Stimulated activated CD8-positive, alpha-beta memory T cell treated with anti-CD3 and anti-CD28 coated beads, Interleukin-12 subunit alpha, Interleukin-12 subunit beta, amount 100 ng/mL, for 1 hour (primary cell): ENCODE data around the gene GRK4.
"Not testable (repeated sequence)": the region's sequence is repeated elsewhere in the genome, so short reads cannot be mapped to it uniquely, and the experiment has no call there.

ENCODE experiments used
- DNase-seq: peaks from one replicate; pipeline ENCODE4 v3.0.0-alpha.2; 2020; ENCODE audit warnings: low read depth

Gene GRK4

GRCh38 chr4:2961811-2962441 lies 1.4 kb upstream of the GRK4 start:
- no peak for DNase-seq

- no peak for DNase-seq
These were observed 677 bp upstream of the GRK4 start for GRCh38 chr4:2962614-2963174.

- no peak for DNase-seq
These were observed 648 bp downstream of the GRK4 start for GRCh38 chr4:2963966-2964471.

GRCh38 chr4:2964706-2965258 lies 1.4 kb downstream of the GRK4 start:
- DNase-seq: no peak

- DNase-seq: no peak
These were observed 1.9 kb downstream of the GRK4 start for GRCh38 chr4:2965262-2965661.

- DNase-seq: no peak
These were observed 5.0 kb downstream of the GRK4 start for GRCh38 chr4:2968381-2968780.

GRCh38 chr4:2971275-2971674 lies 7.9 kb downstream of the GRK4 start:
- DNase-seq: no peak

- DNase-seq: no peak
These were observed 14.1 kb downstream of the GRK4 start for GRCh38 chr4:2977211-2978088.

- no peak for DNase-seq
These were observed 18.0 kb downstream of the GRK4 start for GRCh38 chr4:2981256-2981819.

GRCh38 chr4:2982012-2982411 lies 18.6 kb downstream of the GRK4 start:
- no peak for DNase-seq

GRCh38 chr4:2983715-2984114 lies 20.3 kb downstream of the GRK4 start:
- DNase-seq: not testable (repeated sequence)

- no peak for DNase-seq
These were observed 27.9 kb downstream of the GRK4 start for GRCh38 chr4:2991243-2991642.

GRCh38 chr4:2994917-2995316 lies 31.5 kb downstream of the GRK4 start:
- DNase-seq: no peak

- DNase-seq: no peak
These were observed 32.3 kb downstream of the GRK4 start for GRCh38 chr4:2995546-2996265.

GRCh38 chr4:2996415-2996814 lies 33.0 kb downstream of the GRK4 start:
- no peak for DNase-seq

- no peak for DNase-seq
These were observed 44.4 kb downstream of the GRK4 start for GRCh38 chr4:3007724-3008123.

GRCh38 chr4:3009422-3009821 lies 46.1 kb downstream of the GRK4 start:
- no peak for DNase-seq

GRCh38 chr4:3010577-3010976 lies 47.2 kb downstream of the GRK4 start:
- DNase-seq: no peak

GRCh38 chr4:3010998-3011397 lies 47.6 kb downstream of the GRK4 start:
- DNase-seq: no peak

- DNase-seq: no peak
These were observed 48.3 kb downstream of the GRK4 start for GRCh38 chr4:3011456-3012220.

GRCh38 chr4:3013323-3013722 lies 50.0 kb downstream of the GRK4 start:
- no peak for DNase-seq
